DND-41 (cell line): ENCODE results near the gene FASN.
A peak's percentile ranks its signal among the peaks of the same experiment; 100 is the strongest.

Experiments used
- ATAC-seq: fragments of 200-7000 bp; cut with Tn5 transposase; 3 replicates; pipeline ENCODE4 v1.9.1; 2021; ENCODE audit warnings: low read depth; ENCODE audit not compliant: insufficient read depth
- DNase-seq: peaks from one replicate; pipeline ENCODE4 v3.0.0-alpha.2; 2020
- H2AFZ ChIP-seq: 2 replicates; pipeline ENCODE4 v1.6.0; 2012; ENCODE audit warnings: low read depth, low read length
- H3K27ac ChIP-seq: 2 replicates; pipeline ENCODE4 v1.5.1; 2012; ENCODE audit warnings: low read length, inconsistent platforms
- H3K27me3 ChIP-seq: fragments of 200-600 bp; sonication (generic); 2 replicates; pipeline ENCODE4 v1.6.0; 2012; ENCODE audit warnings: low read length, mild to moderate bottlenecking, inconsistent platforms; ENCODE audit not compliant: insufficient read depth, poor library complexity
- H3K36me3 ChIP-seq: 2 replicates; pipeline ENCODE4 v1.5.1; 2012; ENCODE audit warnings: low read length, inconsistent platforms; ENCODE audit not compliant: insufficient read depth
- H3K4me1 ChIP-seq: 2 replicates; pipeline ENCODE4 v1.5.1; 2012; ENCODE audit warnings: mild to moderate bottlenecking, low read length; ENCODE audit not compliant: insufficient read depth
- H3K4me2 ChIP-seq: 2 replicates; pipeline ENCODE4 v1.6.0; 2012; ENCODE audit warnings: mild to moderate bottlenecking, moderate library complexity, low read length, inconsistent platforms; ENCODE audit not compliant: insufficient read depth
- H3K4me3 ChIP-seq, 2 experiments: fragments of 200-600 bp in 1 of 2; shearing (Covaris generic) in 1 of 2; 2 replicates each; pipeline ENCODE4 v1.5.1; 2012 to 2016; ENCODE audit warnings: inconsistent platforms in 2 of 2, low read length in 2 of 2, mild to moderate bottlenecking in 2 of 2, low read depth in 1 of 2, moderate library complexity in 1 of 2
- H3K79me2 ChIP-seq: 2 replicates; pipeline ENCODE4 v1.6.0; 2012; ENCODE audit warnings: low read length, inconsistent platforms; ENCODE audit not compliant: insufficient read depth
- H3K9ac ChIP-seq: 2 replicates; pipeline ENCODE4 v1.6.0; 2012; ENCODE audit warnings: low read depth, mild to moderate bottlenecking, inconsistent platforms, low read length, moderate library complexity
- H3K9me3 ChIP-seq: 2 replicates; pipeline ENCODE4 v1.5.1; 2012; ENCODE audit warnings: low read length, moderate library complexity, mild to moderate bottlenecking, inconsistent platforms; ENCODE audit not compliant: insufficient read depth, severe bottlenecking
- H4K20me1 ChIP-seq: 2 replicates; pipeline ENCODE4 v1.6.0; 2012; ENCODE audit warnings: low read length; ENCODE audit not compliant: insufficient read depth
- EZH2 ChIP-seq: IDR thresholded peaks from 3 replicates; pipeline ENCODE4 v1.6.1; 2012; ENCODE audit warnings: borderline replicate concordance, low read depth, mild to moderate bottlenecking, moderate library complexity, low read length, inconsistent platforms; ENCODE audit not compliant: severe bottlenecking
- TF ChIP-seq, protein P1 (sequence below): IDR thresholded peaks from 2 replicates; pipeline ENCODE4 v1.5.1; 2012; ENCODE audit warnings: borderline replicate concordance, low read length, moderate library complexity, mild to moderate bottlenecking; ENCODE audit not compliant: poor library complexity, severe bottlenecking; ENCODE audit errors: extremely low read depth

The FASN gene

DNA sequence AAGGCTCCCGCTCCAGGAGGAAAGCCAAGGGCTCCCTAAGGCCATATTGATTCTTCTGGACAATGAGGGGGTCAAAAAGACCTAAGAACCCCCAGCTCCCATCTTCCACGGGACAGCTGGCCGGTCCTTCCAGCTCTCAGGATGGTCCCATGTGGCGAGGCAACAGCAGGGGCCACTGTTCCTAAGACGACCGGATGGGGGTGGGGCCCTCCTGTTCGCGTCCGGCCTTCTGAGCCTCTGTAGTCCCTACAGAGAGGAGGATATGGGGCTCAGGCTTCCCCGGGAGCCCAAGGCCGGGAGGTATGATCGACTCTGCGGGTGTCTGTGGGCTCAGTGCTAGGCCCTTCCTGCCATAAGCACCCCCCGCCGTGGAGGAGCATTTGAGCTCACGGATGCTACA lies 54.5 kb downstream of the FASN start:
- no peak for ATAC-seq
- no peaks in the 10 kb centered on the region for H3K79me2 ChIP-seq
- H3K4me1 ChIP-seq: no peaks in the 10 kb centered on the region
- no peaks in the 10 kb centered on the region for H3K27me3 ChIP-seq
- no peak overlapping the region for H3K4me2 ChIP-seq
- no peak overlapping the region for H3K27ac ChIP-seq
- H3K36me3 ChIP-seq: peaks cover 6% of the 10 kb centered on the region; the same call in 1 of the 2 replicates
- no peaks in the 10 kb centered on the region for H4K20me1 ChIP-seq
- no peak overlapping the region for H2AFZ ChIP-seq
- H3K4me3 ChIP-seq: no peak overlapping the region
- H3K9me3 ChIP-seq: no peaks in the 10 kb centered on the region
- no peak overlapping the region for H3K9ac ChIP-seq
- TF ChIP-seq, protein P1, sequence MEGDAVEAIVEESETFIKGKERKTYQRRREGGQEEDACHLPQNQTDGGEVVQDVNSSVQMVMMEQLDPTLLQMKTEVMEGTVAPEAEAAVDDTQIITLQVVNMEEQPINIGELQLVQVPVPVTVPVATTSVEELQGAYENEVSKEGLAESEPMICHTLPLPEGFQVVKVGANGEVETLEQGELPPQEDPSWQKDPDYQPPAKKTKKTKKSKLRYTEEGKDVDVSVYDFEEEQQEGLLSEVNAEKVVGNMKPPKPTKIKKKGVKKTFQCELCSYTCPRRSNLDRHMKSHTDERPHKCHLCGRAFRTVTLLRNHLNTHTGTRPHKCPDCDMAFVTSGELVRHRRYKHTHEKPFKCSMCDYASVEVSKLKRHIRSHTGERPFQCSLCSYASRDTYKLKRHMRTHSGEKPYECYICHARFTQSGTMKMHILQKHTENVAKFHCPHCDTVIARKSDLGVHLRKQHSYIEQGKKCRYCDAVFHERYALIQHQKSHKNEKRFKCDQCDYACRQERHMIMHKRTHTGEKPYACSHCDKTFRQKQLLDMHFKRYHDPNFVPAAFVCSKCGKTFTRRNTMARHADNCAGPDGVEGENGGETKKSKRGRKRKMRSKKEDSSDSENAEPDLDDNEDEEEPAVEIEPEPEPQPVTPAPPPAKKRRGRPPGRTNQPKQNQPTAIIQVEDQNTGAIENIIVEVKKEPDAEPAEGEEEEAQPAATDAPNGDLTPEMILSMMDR: no peak
- no peak for TF ChIP-seq EZH2
- no peak for DNase-seq

DNA sequence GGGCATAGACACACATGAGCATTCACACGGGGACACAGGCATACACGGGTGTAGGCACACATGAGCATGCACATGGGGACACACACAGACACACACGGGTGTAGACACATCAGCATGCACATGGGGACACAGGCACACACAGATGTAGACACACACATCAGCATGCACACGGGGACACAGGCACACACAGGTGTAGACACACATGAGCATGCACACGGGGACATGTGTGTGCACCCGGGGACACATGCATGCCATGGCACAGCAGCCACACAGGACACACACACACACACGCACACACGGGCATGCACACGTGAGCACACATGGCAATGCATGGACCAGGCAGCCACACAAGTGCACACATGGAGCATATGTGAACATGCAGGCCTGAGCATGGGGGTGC lies 55.4 kb downstream of the FASN start:
- Histone ChIP-seq H4K20me1 (no peaks in the 10 kb centered on the region), H3K27me3 (no peaks in the 10 kb centered on the region), H3K36me3 (peaks cover 4% of the 10 kb centered on the region; the same call in 1 of the 2 replicates), H3K4me1 (peaks cover 6% of the 10 kb centered on the region), H2AFZ (no peak overlapping the region), H3K9me3 (no peaks in the 10 kb centered on the region), H3K4me2 (no peak overlapping the region), H3K27ac (no peak overlapping the region), H3K9ac (no peak overlapping the region), H3K79me2 (no peaks in the 10 kb centered on the region), H3K4me3 (no peak overlapping the region)
- no peak for TF ChIP-seq EZH2
- TF ChIP-seq, protein P1: no peak
- ATAC-seq (peak; percentile 4; the same call in 1 of the 3 replicates), DNase-seq (no peak)

GRCh38 chr17:82041144-82041814 lies 56.8 kb downstream of the FASN start:
- no peak for ATAC-seq
- no peak for TF ChIP-seq EZH2
- TF ChIP-seq, protein P1: no peak
- Histone ChIP-seq H2AFZ (no peak overlapping the region), H3K79me2 (peaks cover 8% of the 10 kb centered on the region), H4K20me1 (peaks cover 7% of the 10 kb centered on the region), H3K4me2 (no peak overlapping the region), H3K4me1 (peaks cover 14% of the 10 kb centered on the region), H3K9ac (no peak overlapping the region), H3K4me3 (no peak overlapping the region), H3K9me3 (no peaks in the 10 kb centered on the region), H3K27me3 (no peaks in the 10 kb centered on the region), H3K27ac (no peak overlapping the region), H3K36me3 (peaks cover 4% of the 10 kb centered on the region; the same call in 1 of the 2 replicates)
- no peak for DNase-seq
